ENCODE data around the gene MLXIP. TPM values are rescaled to one million over a fixed set of nuclear protein-coding genes. Genes with fewer than 3 reads are reported as not detected.

The MLXIP gene
- total RNA-seq, 1 experiment from 2014 or later: 46.3 TPM

GRCh38 chr12:122126713-122127597 is 48.4 kb downstream of the MLXIP start:
- TF ChIP-seq SP1 (IDR thresholded peaks at IDR 0.05; ENCODE audit: low read depth): no peak
- no peak for TF ChIP-seq CTCF (IDR thresholded peaks at IDR 0.05 in 2 of 3, conservative IDR thresholded peaks at IDR 0.05 in 1 of 3; ENCODE audit: borderline replicate concordance in 1 of 3, insufficient read depth in 1 of 3, low read depth in 2 of 3, low read length in 2 of 3)
- no peak for TF ChIP-seq ZBTB33 (IDR thresholded peaks at IDR 0.05; ENCODE audit: extremely low read depth, insufficient replicate concordance, low read length)
- no peak for TF ChIP-seq FOSL1 (IDR thresholded peaks at IDR 0.05; ENCODE audit: low read depth)
- no peak for TF ChIP-seq POLR2A (IDR thresholded peaks at IDR 0.05; ENCODE audit: borderline replicate concordance, extremely low read depth, insufficient read depth, insufficient read length)
- TF ChIP-seq RAD21 (IDR thresholded peaks at IDR 0.05; ENCODE audit: low read depth): no peak
- ATAC-seq (no peak), DNase-seq (ENCODE audit: low read depth, low spot score) (no peak)
- intact Hi-C loops (cut with micrococcal nuclease): no loop called here
- H3K4me2 ChIP-seq (ENCODE audit: low read length): no peak overlapping the region
- H4K20me1 ChIP-seq (ENCODE audit: insufficient read depth): no peaks in the 10 kb centered on the region; the same call in 1 of the 2 replicates
- H3K9me2 ChIP-seq (ENCODE audit: insufficient read depth): no peaks in the 10 kb centered on the region
- no peak overlapping the region for H3K4me3 ChIP-seq (replicated peaks in 1 of 2; ENCODE audit: low read depth in 1 of 2, low read length in 2 of 2)
- H3K4me1 ChIP-seq (ENCODE audit: control insufficient read depth in 1 of 2, insufficient read depth in 2 of 2, low read length in 2 of 2): peaks cover 22 to 31% of the 10 kb centered on the region in 2 experiments
- H3K36me3 ChIP-seq (ENCODE audit: control insufficient read depth in 1 of 2, insufficient read depth in 2 of 2, low read length in 2 of 2): peaks cover 10 to 22% of the 10 kb centered on the region in 2 experiments; a peak in 2 of 4 replicates
- no peaks in the 10 kb centered on the region for H3K27me3 ChIP-seq (ENCODE audit: insufficient read depth, low read length)
- ChIA-PET POLR2A (no interaction called here), CTCF (interaction anchor here (1.2 kb wide), 1 partner anchor 64 kb away, joined by 3 read pairs; no protein-coding TSS in a partner anchor), RAD21 (ENCODE audit: low non-redundant PET in 1 of 2, low total read pairs in 2 of 2, uncharacterized antibody in 2 of 2, unreplicated experiment in 2 of 2) (no interaction called here)
- no peaks in the 10 kb centered on the region for H3K9me3 ChIP-seq (ENCODE audit: control insufficient read depth in 1 of 2, insufficient read depth in 1 of 2, low read depth in 1 of 2, low read length in 2 of 2)
- H3K27ac ChIP-seq (ENCODE audit: low read depth, low read length): no peak overlapping the region
- H2AFZ ChIP-seq (ENCODE audit: low read depth, low read length, poor library complexity, severe bottlenecking): no peak overlapping the region
- BruUV-seq (replicated peaks): no TSS peak
- H3K79me2 ChIP-seq (ENCODE audit: insufficient read depth, low read length): peaks cover 48% of the 10 kb centered on the region
- H3K9ac ChIP-seq (ENCODE audit: low read length): no peak overlapping the region

Data from HCT116 (cell line).